Measurements from ENCODE around the gene TRIM3.

TRIM3 gene

DNA sequence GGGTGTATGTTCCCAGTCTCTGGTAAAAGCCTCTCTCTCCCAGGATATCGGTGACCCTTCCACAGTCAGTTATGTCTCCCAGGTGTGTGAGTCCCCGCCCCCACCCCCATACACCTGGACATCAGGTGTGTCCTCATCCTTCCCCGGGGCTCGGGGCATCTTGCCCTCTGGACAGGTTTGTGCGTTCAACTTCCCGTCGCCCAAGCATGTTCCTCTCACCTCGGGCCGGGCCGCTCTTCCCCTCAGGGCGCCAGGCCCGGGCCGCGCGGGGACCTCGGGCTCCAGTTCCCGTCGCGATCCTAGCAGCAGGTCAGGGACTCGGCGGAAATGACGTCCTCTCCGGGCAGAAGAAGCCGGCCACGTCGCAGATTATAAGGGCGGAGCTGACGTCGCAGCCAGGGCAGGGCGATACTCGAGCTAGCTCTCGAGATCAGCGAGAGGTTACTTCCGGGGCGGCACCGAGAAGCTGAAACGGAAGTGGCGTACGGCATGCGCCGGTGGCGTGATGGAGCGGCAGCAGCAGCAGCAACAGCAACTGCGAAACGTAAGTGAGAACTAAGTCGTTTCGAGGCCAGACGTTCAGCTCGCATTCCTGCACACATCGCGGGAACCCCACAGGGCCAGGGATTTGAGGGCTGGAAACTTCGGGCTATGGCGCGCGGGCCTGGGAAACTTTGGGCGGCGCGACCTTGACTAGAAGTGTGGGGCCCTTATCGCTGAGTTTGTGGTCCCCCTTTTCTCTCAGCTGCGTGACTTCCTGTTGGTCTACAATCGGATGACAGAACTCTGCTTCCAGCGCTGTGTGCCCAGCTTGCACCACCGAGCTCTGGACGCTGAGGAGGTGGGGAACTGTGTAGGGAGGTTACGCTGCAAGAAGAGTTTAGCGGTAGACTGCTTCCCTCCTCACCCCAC, 7.5 kb upstream of the TRIM3 start, which contains the start of the genes ARFIP2 and TIMM10B:
ARFIP2 (minus strand) TSS at position 320 of the 912 bp plus-strand sequence. CDS start 910 bp downstream, outside the sequence.
TIMM10B (plus strand) TSS at position 490 of the 912 bp plus-strand sequence; CDS start at position 506, 16 bp downstream.
- DNase-seq (ENCODE audit: low read depth, low spot score): peak; percentile 92
- peak within 1 kb of the TSS; percentile 84 for H3K27ac ChIP-seq

DNA sequence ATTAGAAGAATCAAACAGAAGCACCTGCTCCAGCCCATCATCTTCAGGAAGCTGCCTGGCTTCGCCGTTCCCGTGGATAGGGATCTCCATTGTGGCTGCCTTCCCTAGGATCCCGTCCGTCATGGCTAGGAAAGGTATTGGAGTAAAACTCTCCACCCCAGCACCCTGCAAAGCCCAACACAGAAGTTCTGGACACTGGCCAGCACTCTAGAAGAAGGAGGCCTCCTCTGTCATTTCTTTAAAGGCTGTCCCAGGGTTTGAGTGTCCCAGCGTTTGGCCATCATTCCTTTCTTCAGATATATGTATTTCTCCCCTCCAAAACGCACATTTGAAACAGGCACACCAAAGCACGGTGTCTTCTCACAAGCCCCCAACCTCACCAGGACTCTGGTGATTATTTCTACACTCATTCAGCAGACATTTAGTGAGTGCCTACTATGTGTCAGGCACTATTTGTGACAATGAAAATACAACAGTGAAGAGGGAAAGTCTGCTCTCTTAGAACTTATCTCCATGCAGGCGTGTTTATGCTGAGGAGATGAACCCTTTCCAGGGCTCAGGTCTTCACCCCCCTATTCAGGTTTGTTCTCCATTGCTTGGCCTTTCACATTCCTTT, 6.7 kb upstream of the TRIM3 start:
- H3K27ac ChIP-seq: peak overlapping the region; percentile 84
- no peak for DNase-seq (ENCODE audit: low read depth, low spot score)

DNA sequence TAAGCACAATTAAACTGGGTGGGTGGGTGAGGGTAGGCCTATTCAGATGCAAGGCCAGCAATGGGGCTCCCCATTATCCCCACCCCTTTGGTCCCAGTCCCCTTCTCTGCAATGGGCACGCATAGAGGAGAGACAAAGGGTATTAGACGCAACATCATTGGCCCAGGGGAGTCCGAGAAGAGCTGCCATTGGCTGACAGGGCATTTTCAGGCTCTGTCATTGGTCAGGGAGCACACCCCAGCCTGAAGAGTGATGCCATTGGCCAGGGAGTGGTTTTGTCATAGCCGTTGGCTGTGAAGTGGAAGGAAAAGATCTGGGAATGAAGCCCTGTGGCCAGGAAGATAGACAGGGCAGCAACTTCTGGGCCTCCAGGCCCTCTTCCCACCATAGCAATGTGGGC, 2.8 kb upstream of the TRIM3 start:
- H3K27ac ChIP-seq: no peak overlapping the region
- DNase-seq (ENCODE audit: low read depth, low spot score): no peak

DNA sequence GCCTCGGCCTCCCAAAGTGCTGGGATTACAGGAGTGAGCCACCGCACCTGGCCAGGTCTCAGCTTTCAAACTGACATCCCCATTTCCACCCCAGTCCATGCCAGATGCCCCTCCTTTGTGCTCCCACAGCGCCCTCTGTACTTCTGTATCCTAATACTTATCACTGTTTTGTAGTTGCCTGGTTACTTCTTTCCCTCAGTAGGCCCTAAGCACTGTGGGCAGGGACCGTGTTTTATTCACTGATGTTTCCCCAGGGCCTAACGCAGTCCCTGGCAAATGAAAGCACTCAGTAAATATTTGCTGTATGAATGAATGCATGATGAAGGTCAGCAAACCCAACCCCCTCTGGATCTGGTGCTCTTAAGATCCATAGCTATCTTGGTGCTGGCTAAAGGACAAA, 2.2 kb upstream of the TRIM3 start:
- H3K27ac ChIP-seq: no peak overlapping the region
- DNase-seq (ENCODE audit: low read depth, low spot score): no peak

DNA sequence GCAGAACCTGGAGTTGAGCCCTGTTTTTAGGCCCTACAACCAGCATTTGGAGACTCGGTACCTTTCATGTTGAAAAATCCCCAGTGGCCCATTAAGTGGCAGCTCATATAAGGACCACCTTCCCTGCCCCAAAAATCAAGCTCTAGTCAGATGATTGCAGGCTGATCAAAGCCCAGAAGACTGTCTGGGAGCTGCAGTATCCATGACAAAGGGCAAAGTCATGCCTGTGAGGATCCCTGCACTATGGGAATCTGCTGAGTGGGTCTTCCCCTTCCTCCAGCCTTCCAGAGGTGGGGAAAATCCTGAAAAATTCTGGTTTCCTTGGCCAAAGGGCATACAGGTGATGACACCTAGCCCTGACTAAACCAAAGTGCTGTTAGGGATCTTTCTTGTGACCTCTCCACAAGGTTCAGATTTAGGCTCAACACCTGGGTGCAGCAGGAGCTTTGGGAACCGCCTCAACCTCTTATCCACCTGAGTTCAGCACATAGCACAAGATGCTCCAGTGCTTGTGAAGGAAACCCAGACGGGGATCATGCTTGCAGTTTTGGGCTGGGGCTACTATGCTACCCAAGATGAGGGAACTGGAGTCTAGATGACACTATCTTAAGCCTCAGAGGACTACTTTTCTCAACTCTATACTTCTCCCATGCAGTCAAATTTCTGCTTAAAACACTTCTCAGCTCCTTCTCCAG, 1.2 kb upstream of the TRIM3 start:
- no peak for DNase-seq (ENCODE audit: low read depth, low spot score)
- peak overlapping the region; percentile 87 for H3K27ac ChIP-seq

DNA sequence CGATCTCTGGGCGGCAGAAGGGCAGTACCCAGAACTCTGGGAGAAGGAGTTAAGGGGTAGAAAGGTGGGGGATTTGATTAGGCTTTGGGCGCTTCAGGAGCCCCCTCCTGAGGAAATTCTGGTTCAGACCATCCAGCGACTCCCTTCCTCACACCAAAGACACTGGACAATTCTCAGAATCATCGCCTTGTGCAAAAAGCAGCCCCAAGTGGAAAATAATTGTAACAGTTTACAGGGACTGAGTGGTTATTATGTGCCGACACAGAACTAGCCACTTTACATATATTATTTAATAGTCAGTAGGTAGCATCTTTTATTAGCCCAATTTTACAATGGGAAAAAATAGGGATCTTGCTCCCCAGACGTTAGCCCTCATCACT, 662 bp upstream of the TRIM3 start:
- H3K27ac ChIP-seq: peak overlapping the region; percentile 87
- no peak for DNase-seq (ENCODE audit: low read depth, low spot score)

DNA sequence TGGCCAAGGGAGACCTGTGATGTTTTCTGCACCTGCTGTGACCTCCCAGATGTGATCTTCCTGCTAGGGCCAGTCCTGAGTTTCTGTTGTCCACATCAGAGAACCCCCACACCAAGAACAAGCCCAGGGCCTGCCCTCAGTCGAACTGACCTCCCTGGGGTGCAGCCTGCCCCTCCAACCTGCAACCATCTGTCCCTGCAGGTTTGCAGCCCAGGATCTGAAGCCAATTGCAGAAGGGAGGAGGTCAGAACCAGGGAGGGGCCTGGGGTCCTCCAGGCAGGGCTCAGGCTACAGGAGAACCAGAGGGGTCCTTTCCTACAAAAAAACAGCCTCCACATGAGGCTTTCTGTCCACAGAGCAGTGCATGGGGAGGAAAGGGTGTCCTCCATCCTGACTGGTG, 807 bp downstream of the TRIM3 start:
- no peak overlapping the region for H3K27ac ChIP-seq
- no peak for DNase-seq (ENCODE audit: low read depth, low spot score)

DNA sequence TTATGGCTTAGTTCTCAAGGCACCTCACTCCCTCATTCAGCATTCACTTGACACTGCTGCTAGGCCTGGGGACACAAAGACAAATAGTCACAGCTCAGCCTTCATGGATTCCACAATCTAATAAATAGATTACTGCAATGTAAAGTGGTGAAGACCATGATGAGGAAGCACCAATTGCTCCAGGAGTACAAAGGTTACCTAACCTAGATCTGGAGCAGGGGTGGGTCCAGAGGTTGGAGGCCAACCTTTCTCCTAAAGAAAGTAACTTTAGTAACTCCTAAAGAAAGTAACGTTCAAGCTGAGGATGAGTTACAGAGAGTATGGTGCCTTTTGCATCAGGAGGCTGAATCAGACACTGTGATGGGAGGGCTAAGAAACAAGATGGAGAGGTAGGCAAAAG, 4.1 kb downstream of the TRIM3 start:
- H3K27ac ChIP-seq: no peak overlapping the region
- no peak for DNase-seq (ENCODE audit: low read depth, low spot score)

DNA sequence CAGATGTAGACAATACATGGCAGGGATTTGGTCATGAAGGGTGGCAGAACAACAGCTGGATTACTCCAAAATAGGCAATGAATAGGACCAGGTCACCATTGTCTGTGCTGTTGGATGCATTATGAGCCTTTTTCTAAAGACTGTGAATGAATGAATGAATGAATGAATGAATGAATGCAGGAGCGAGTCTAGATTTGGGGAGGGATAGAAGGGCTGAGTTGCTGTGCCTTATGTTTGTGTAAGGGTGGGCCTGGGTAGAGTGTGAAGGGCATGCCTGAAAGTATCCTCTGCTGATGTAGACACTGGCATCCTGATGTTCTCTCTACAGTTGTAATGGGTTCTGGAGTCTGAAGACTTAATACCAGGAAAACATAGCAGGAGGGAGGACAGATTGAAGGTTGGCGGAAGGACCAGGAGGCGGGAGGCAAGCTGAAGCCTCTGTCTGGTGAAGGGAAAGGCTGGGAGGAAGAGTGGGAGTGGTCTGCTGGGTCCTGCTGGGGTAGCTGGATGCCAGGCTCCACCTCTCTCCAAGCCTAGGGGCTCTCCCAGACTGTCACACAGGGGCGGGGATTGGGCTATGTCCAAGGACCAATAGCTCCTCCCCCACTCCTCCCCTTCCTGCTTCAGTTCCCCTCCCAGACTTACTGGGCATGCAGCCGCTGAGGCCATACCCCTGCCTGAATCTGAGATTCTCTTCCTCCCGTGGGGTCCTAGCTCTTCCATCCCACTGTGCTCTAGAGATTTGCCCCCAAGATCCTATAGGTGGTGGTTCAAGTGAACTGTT, 4.8 kb downstream of the TRIM3 start:
- no peak overlapping the region for H3K27ac ChIP-seq
- no peak for DNase-seq (ENCODE audit: low read depth, low spot score)

DNA sequence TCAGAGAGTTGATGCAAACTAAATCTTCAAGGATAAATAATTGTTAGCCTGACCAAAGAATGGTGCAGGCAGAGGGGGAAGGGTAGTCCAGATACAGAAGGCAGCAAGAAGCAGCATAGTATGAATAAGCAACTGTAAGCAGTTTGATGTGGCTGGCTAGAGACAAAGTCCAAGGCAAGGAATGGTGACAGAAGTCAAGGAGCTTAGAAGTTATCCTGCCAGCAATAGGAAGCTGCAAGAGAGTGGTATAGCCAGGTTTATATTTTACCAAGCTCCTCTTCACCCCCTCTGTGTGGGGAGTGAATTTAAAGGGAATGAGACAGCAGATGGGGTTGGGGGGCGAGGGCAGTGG, 14.7 kb downstream of the TRIM3 start:
- no peak for DNase-seq (ENCODE audit: low read depth, low spot score)
- H3K27ac ChIP-seq: no peak overlapping the region

DNA sequence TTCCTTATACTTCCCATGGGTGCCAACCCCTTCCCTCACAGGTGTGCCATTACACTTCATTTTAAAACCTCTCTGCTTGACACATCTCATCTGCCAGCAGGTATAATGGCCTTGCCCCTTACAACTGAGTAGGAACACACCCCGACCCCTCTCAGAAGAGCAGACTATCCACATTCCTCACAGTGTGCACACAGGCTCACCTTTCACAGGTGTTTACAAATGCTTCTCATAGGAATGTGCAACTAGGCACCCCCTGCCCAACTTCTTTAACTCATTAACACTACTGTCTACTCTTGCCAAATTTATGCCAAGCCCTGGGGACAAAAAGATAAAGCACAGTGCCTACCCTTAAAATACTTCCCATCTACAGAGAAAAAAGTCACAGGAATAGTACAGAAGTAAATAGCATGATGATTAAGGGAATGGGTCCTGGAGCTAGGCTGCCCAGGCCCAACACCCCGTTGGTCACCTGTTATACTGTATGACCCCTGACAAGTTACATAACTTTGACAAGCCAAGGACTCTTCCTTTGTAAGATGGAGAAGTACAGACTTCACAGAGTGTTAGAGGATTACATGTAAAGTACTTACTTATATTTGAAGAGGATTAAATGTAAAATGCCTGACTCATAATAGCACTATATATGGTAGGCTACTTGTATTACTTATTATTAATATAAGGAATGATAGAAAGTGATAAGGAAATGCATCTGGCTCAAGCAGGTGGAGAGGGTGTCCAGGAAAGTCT, 15.2 kb downstream of the TRIM3 start:
- no peak for DNase-seq (ENCODE audit: low read depth, low spot score)
- H3K27ac ChIP-seq: no peak overlapping the region

DNA sequence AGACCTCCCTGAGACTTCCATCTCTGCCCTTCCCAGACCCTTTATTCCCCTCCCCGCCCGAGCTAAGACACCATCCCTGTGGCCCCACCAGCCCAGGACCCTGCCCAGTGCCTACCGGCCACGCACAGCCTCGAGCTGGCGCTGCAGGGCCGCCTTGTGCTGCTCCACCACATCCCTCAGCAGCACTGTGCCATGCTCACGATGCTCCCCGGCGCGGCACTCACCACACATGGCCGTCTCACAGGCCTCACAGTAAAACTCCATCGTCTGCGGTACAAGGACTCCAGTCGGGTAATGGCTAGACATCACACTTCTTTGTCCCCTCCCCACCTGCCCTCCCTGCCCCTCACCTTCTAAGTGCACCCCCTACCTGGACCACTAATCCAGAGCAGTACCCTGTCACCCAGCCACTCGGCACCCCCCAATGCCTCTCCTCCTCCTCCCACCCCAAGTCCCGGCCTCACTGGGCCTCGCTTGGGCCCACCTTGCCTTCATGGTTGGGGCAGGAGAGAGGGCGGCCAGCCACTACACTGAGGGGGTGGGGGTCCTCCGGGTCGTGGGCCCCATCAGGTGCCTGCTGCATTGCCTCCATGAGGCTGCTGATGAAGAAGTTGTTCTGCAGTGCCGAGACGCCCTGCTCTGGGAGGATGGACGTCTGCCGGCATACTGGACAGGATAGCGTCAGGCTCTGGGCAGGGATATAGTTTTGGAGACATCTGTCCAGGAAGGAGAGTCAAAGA, 16.0 kb downstream of the TRIM3 start:
- DNase-seq (ENCODE audit: low read depth, low spot score): no peak
- H3K27ac ChIP-seq: no peak overlapping the region

DNA sequence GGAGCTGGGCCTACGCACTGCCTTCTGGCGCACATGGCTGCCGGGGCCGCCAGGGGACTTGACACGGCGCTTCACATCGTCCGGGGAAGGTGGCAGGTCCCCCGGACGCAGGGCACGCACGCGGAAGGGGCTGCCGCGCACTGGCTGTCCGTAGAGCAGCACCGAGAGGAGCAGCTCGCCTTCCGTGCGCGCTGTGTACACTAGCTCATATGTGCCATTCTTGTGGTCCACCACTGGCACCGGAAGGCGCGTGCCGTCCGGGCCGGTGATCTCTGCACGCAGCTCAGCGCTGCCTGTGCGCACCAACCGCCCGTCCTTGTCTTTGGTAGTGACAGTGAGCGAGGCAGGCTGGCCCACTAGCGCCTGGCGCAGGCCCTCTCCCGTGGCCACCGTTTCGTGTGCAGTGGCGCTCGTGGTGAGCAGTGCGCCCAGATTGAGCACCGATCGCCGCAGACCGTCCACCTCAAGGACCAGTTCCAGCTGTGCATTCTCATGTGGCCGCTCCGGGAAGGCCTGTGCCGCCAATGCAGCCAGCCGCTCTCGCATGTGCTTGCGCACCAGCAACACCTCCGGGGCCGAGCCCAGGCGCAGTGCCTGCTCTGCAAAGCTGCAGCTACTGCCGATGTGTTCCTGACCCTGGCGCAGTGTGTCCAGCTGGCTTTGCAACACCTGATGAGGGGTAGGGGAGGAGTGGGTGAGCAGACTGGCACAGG, 17.2 kb downstream of the TRIM3 start:
- no peak overlapping the region for H3K27ac ChIP-seq
- no peak for DNase-seq (ENCODE audit: low read depth, low spot score)

DNA sequence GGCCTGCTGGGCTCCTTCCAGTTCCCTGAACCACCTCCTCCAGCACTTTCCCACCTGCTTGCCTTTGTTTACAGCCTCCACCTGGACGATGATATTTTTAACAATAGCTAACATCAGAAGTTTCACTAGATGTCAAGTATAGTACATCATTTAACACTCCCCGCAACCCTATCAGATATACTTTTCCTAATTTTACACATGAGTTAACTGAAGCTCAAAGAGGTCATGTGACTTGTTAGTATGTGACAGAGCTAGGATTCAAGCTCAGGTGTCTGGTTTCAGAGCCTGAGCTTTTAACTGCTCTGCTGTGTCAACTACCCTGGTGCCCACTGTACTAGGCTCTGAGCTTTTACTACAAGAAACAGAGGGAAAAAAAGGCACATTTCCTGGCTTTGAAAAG, 18.7 kb downstream of the TRIM3 start:
- no peak overlapping the region for H3K27ac ChIP-seq
- no peak for DNase-seq (ENCODE audit: low read depth, low spot score)

DNA sequence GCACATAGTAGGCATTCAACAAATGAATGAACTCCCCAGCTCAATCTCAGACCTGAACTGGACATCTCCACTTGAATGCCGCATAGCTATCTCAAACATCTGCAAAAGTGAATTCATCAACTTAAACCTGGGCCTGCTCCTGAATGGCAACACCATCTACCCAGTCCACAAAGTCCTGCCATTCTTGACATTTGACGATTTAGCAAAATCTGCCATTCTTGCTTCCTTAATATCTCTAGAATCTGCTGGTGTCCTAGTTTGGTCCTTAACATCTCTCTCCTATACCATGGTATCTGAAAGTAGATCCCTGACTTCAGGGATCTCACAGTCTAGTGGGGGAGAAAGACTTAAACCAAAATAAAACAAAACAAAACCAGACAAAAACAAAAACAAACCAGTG, 20.6 kb downstream of the TRIM3 start:
- H3K27ac ChIP-seq: no peak overlapping the region
- DNase-seq (ENCODE audit: low read depth, low spot score): no peak

DNA sequence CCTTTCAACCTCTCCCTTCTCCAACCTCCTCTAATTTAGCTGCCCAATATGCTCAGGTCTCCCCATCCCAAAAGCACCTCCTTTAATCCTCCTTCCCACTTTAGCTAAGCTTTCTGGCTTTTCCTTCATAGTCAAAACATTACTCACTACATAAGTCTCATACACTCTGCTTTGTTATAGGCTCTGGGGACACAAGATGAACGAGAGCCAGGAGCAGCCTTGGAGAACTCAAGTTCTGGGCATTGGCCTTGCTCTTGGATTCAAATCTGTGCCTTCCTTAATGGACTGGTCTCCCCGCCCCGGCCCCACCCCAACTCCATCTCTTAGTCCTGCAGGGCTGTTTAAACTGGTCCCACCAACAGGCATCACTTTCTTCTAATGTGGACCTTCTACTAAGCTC, 21.5 kb downstream of the TRIM3 start:
- no peak for DNase-seq (ENCODE audit: low read depth, low spot score)
- H3K27ac ChIP-seq: no peak overlapping the region

DNA sequence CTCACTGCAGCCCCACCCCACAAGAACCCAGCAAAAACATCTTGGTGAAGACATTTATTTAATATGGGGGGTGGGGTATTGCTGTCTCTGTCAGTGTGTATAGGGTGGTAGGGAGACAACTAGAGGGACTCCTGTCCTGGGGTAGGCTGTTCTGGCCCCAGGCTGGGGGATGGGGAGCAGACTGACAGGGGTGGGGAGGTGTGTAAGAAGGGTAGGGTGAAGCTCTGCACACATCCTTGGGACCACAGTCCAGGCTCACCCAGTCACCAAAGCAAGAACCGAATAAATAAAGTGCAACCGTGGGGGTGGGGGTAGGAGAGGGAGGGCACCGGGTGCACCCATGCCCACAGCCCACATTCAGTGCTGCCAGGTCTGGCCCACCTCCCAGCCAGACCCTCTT, 25.2 kb downstream of the TRIM3 start:
- DNase-seq (ENCODE audit: low read depth, low spot score): no peak
- H3K27ac ChIP-seq: no peak overlapping the region

DNA sequence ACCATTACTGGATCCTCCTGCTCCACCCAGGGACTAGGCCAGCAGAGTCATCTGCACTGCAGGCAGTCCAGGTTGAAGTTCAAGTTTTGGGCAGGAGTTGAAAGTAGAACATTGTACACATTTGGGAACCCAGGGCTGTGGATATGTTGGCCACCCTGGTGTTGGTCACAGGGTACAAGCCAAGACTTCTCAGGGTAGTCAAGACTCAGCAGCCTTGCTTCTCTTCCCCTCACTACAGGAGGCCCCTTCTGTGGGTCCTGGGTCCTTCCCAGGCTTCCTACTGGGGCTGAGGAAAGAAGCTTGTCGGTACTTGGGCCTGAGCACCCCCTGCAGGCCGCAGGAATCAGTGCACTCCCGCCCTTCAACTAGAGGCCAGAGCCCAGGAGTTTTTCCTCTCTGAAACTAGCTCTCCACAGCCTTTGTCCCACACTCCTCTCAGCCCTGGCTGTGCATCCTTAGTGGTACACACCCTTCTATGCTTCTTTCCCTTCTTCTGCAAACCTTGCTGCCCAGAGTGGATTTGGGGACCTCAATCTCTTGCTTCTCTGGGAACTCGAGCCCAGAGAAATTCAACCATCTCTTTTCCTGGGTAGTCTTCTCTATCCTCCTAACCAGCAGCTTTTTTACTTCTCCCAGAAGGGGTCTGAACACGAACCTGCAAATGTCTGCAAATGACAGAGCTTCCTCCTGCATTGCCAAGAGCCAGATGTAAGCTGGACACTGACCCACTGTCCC, 30.3 kb downstream of the TRIM3 start:
- DNase-seq (ENCODE audit: low read depth, low spot score): no peak

More for the DNA sequence above, 30.3 kb downstream of the TRIM3 start:
- H3K27ac ChIP-seq: no peak overlapping the region
